ENCODE measurements around the gene WDR54.

GRCh38 chr2:74424139-74424992 is 2.8 kb downstream of the WDR54 start:
- TF ChIP-seq, protein P1, sequence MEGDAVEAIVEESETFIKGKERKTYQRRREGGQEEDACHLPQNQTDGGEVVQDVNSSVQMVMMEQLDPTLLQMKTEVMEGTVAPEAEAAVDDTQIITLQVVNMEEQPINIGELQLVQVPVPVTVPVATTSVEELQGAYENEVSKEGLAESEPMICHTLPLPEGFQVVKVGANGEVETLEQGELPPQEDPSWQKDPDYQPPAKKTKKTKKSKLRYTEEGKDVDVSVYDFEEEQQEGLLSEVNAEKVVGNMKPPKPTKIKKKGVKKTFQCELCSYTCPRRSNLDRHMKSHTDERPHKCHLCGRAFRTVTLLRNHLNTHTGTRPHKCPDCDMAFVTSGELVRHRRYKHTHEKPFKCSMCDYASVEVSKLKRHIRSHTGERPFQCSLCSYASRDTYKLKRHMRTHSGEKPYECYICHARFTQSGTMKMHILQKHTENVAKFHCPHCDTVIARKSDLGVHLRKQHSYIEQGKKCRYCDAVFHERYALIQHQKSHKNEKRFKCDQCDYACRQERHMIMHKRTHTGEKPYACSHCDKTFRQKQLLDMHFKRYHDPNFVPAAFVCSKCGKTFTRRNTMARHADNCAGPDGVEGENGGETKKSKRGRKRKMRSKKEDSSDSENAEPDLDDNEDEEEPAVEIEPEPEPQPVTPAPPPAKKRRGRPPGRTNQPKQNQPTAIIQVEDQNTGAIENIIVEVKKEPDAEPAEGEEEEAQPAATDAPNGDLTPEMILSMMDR (IDR thresholded peaks at IDR 0.05), result no peak
- TF ChIP-seq POLR2A (IDR thresholded peaks at IDR 0.05), result no peak

Data from heart left ventricle (tissue), 13 donors.